NT2/D1 (cell line): ENCODE data around the gene LAD1.

ENCODE experiments used
- DNase-seq: peaks from one replicate; pipeline ENCODE4 v3.0.0-alpha.2; 2011; ENCODE audit warnings: low read depth, low spot score
- H3K27me3 ChIP-seq: 2 replicates; pipeline ENCODE4 v1.6.0; 2011; ENCODE audit warnings: mild to moderate bottlenecking; ENCODE audit not compliant: insufficient read length, insufficient read depth
- H3K36me3 ChIP-seq: 2 replicates; pipeline ENCODE4 v1.6.1; 2011; ENCODE audit warnings: mild to moderate bottlenecking, low read length, mixed read lengths; ENCODE audit not compliant: insufficient read depth, insufficient read length
- H3K4me1 ChIP-seq: 2 replicates; pipeline ENCODE4 v1.5.1; 2011; ENCODE audit not compliant: insufficient read depth, insufficient read length
- H3K4me3 ChIP-seq: 2 replicates; pipeline ENCODE4 v1.5.1; 2011; ENCODE audit warnings: low read depth; ENCODE audit not compliant: insufficient read length
- H3K9ac ChIP-seq: 2 replicates; pipeline ENCODE4 v1.6.0; 2011; ENCODE audit warnings: low read depth; ENCODE audit not compliant: insufficient read length
- H3K9me3 ChIP-seq: 2 replicates; pipeline ENCODE4 v1.5.1; 2011; ENCODE audit warnings: mild to moderate bottlenecking, low read length; ENCODE audit not compliant: insufficient read depth
- SUZ12 ChIP-seq: IDR thresholded peaks from 2 replicates; pipeline ENCODE4 v1.6.1; 2011; ENCODE audit not compliant: insufficient read length, insufficient read depth; ENCODE audit errors: extremely low read depth
- YY1 ChIP-seq: IDR thresholded peaks from 2 replicates; pipeline ENCODE4 v1.6.1; 2011; ENCODE audit not compliant: insufficient read length, insufficient read depth
- ZNF274 ChIP-seq: IDR thresholded peaks from 2 replicates; pipeline ENCODE4 v1.6.1; 2011; ENCODE audit warnings: mild to moderate bottlenecking, low read depth, low read length

The LAD1 gene

GRCh38 chr1:201399352-201400126 is 415 bp upstream of the LAD1 start:
- Histone ChIP-seq H3K36me3 (no peaks in the 10 kb centered on the region), H3K9ac (peak overlapping the region; percentile 85)
- no peak for DNase-seq

GRCh38 chr1:201397675-201398074 is 1.4 kb downstream of the LAD1 start:
- DNase-seq = no peak
- no peak overlapping the region for H3K4me3 ChIP-seq
- no peak overlapping the region for H3K9ac ChIP-seq
- no peak for TF ChIP-seq SUZ12
- no peaks in the 10 kb centered on the region for H3K9me3 ChIP-seq
- no peaks in the 10 kb centered on the region for H3K36me3 ChIP-seq
- H3K27me3 ChIP-seq = peaks cover 53% of the 10 kb centered on the region
- H3K4me1 ChIP-seq = peaks cover 25% of the 10 kb centered on the region

More at GRCh38 chr1:201399352-201400126, 415 bp upstream of the LAD1 start:
- TF ChIP-seq SUZ12 = peak; percentile 46
- TF ChIP-seq ZNF274 = no peak
- TF ChIP-seq YY1 = no peak
- H3K27me3 ChIP-seq = peaks cover 53% of the 10 kb centered on the region
- peaks cover 23% of the 10 kb centered on the region for H3K4me1 ChIP-seq
- H3K4me3 ChIP-seq = peak overlapping the region; percentile 62
- no peaks in the 10 kb centered on the region for H3K9me3 ChIP-seq

GRCh38 chr1:201396861-201397464 is 2.2 kb downstream of the LAD1 start:
- no peak for DNase-seq
- Histone ChIP-seq H3K9ac (no peak overlapping the region), H3K36me3 (no peaks in the 10 kb centered on the region), H3K27me3 (peaks cover 49% of the 10 kb centered on the region), H3K9me3 (no peaks in the 10 kb centered on the region), H3K4me3 (no peak overlapping the region), H3K4me1 (peaks cover 25% of the 10 kb centered on the region)
- no peak for TF ChIP-seq YY1
- peak; percentile 8 for TF ChIP-seq SUZ12

GRCh38 chr1:201395936-201396335 is 3.2 kb downstream of the LAD1 start:
- Histone ChIP-seq H3K9me3 (no peaks in the 10 kb centered on the region), H3K36me3 (no peaks in the 10 kb centered on the region), H3K4me3 (no peak overlapping the region), H3K27me3 (peaks cover 39% of the 10 kb centered on the region), H3K9ac (no peak overlapping the region), H3K4me1 (peaks cover 25% of the 10 kb centered on the region)
- DNase-seq = no peak
- TF ChIP-seq ZNF274 (no peak), YY1 (no peak), SUZ12 (no peak)

- no peak for DNase-seq
- Histone ChIP-seq H3K27me3 (peaks cover 26% of the 10 kb centered on the region), H3K4me3 (no peak overlapping the region), H3K36me3 (no peaks in the 10 kb centered on the region), H3K9ac (no peak overlapping the region), H3K9me3 (no peaks in the 10 kb centered on the region), H3K4me1 (peaks cover 16% of the 10 kb centered on the region)
- TF ChIP-seq SUZ12 (no peak), YY1 (no peak), ZNF274 (no peak)
Observed at GRCh38 chr1:201394591-201394990, 4.5 kb downstream of the LAD1 start.

GRCh38 chr1:201393076-201393475 is 6.0 kb downstream of the LAD1 start:
- H3K9ac ChIP-seq = no peak overlapping the region
- H3K36me3 ChIP-seq = no peaks in the 10 kb centered on the region
- no peak for TF ChIP-seq SUZ12
- TF ChIP-seq YY1 = no peak
- TF ChIP-seq ZNF274 = no peak
- H3K9me3 ChIP-seq = no peaks in the 10 kb centered on the region
- no peak overlapping the region for H3K4me3 ChIP-seq
- peaks cover 10% of the 10 kb centered on the region for H3K27me3 ChIP-seq
- no peak for DNase-seq
- peaks cover 15% of the 10 kb centered on the region for H3K4me1 ChIP-seq

GRCh38 chr1:201391651-201392511 is 7.2 kb downstream of the LAD1 start:
- no peak overlapping the region for H3K9ac ChIP-seq
- DNase-seq = no peak
- H3K4me1 ChIP-seq = peaks cover 11% of the 10 kb centered on the region
- no peaks in the 10 kb centered on the region for H3K27me3 ChIP-seq
- TF ChIP-seq SUZ12 (no peak), YY1 (no peak), ZNF274 (no peak)
- H3K36me3 ChIP-seq = no peaks in the 10 kb centered on the region
- H3K4me3 ChIP-seq = no peak overlapping the region
- no peaks in the 10 kb centered on the region for H3K9me3 ChIP-seq
